SU-DHL-6 (cell line): Measurements from ENCODE around the gene GIMAP5.

Experiments
- H2AFZ ChIP-seq: fragments of 200-600 bp; sonication (generic); 2 replicates; pipeline ENCODE4 v1.6.1; 2014; ENCODE audit warnings: low read depth, mild to moderate bottlenecking, moderate library complexity, mixed read lengths, antibody characterized with exemption, low read length; ENCODE audit not compliant: severe bottlenecking
- H3F3A ChIP-seq: fragments of 200-600 bp; shearing (Covaris generic); 2 replicates; pipeline ENCODE4 v1.6.0; 2016; ENCODE audit warnings: antibody characterized with exemption, mild to moderate bottlenecking; ENCODE audit not compliant: insufficient read depth
- H3K27ac ChIP-seq: fragments of 200-600 bp; sonication (generic); 2 replicates; pipeline ENCODE4 v1.5.1; 2016; ENCODE audit warnings: low read depth, mild to moderate bottlenecking, low read length, moderate library complexity, mixed read lengths
- H3K27me3 ChIP-seq: fragments of 200-600 bp; sonication (generic), shearing (Covaris generic); 2 replicates; pipeline ENCODE4 v1.6.0; 2014; ENCODE audit warnings: mild to moderate bottlenecking, low read length
- H3K36me3 ChIP-seq: fragments of 200-600 bp; sonication (generic); 2 replicates; pipeline ENCODE4 v1.6.1; 2014; ENCODE audit warnings: mild to moderate bottlenecking, low read length, mixed read lengths
- H3K4me2 ChIP-seq: fragments of 300-600, 200-600 bp; shearing (Covaris generic), sonication (generic); 2 replicates; pipeline ENCODE4 v1.6.0; 2014; ENCODE audit warnings: low read length, low read depth, mild to moderate bottlenecking; ENCODE audit not compliant: poor library complexity, severe bottlenecking
- H3K4me3 ChIP-seq: fragments of 200-600 bp; sonication (generic); 2 replicates; pipeline ENCODE4 v1.5.1; 2014; ENCODE audit warnings: antibody characterized with exemption, low read length, mild to moderate bottlenecking, mixed read lengths; ENCODE audit not compliant: insufficient read depth, poor library complexity, severe bottlenecking
- H3K79me2 ChIP-seq: fragments of 200-600 bp; sonication (generic); 2 replicates; pipeline ENCODE4 v1.6.1; 2014; ENCODE audit warnings: mild to moderate bottlenecking, low read length, moderate library complexity; ENCODE audit not compliant: insufficient read depth
- H3K9ac ChIP-seq: fragments of 200-600 bp; sonication (generic); 2 replicates; pipeline ENCODE4 v1.7.0; 2014; ENCODE audit warnings: mild to moderate bottlenecking, low read length
- H3K9me2 ChIP-seq: fragments of 200-600 bp; sonication (generic); replicated peaks from 2 replicates; pipeline ENCODE4 v1.6.1; 2014; ENCODE audit warnings: low read length; ENCODE audit not compliant: insufficient read depth
- H3K9me3 ChIP-seq: fragments of 200-600 bp; sonication (generic); 2 replicates; pipeline ENCODE4 v1.6.1; 2014; ENCODE audit warnings: low read length, mixed read lengths; ENCODE audit not compliant: insufficient read depth
- H4K20me1 ChIP-seq: fragments of 200-600 bp; sonication (generic); 2 replicates; pipeline ENCODE4 v1.6.1; 2014; ENCODE audit warnings: low read depth, mild to moderate bottlenecking, antibody characterized with exemption, low read length, moderate library complexity, mixed read lengths
- EZH2phosphoT487 ChIP-seq: fragments of 200-600 bp; sonication (generic), shearing (Covaris generic); conservative IDR thresholded peaks from 2 replicates; pipeline ENCODE4 v1.6.1; 2018; ENCODE audit warnings: mild to moderate bottlenecking, antibody characterized with exemption, low read length, moderate library complexity, mixed read lengths
- TF ChIP-seq, protein P1 (sequence below): fragments of 200-600 bp; sonication (generic); IDR thresholded peaks from one replicate; pipeline ENCODE4 v1.5.1; 2017; ENCODE audit warnings: antibody characterized with exemption, mild to moderate bottlenecking, low read length, moderate library complexity; ENCODE audit not compliant: insufficient read depth, poor library complexity, severe bottlenecking

Gene GIMAP5

DNA sequence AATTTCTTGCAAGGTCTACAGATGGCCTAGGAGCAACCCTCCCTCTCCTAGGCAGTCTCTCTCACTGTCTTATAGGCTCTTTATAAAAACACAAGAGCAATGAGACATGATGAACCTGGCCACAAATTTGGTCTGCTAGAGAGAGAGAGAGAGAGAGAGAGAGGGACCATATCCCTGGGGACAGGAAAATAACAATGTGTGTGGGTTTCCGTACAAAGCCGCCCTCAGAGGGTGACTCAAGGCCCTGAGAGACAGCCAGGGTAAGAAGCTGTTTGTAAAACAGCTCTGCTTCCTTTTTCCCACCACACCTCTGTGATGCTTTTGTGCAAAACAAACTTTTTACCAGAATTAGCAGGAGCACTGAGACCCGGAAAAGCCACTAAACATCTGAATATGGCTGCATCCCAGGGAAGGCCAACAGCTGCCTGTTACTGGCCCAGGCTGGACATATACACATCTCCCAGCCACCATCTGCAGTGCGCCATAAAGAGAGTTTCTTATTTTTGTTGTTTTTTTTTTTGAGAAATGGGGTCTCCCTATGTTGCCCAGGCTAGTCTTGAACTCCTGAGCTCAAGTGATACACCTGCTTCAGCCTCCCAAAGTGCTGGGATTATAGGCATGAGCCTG is 18.4 kb downstream of the GIMAP5 start:
- H3K27ac ChIP-seq: no peak overlapping the region
- TF ChIP-seq, protein P1, sequence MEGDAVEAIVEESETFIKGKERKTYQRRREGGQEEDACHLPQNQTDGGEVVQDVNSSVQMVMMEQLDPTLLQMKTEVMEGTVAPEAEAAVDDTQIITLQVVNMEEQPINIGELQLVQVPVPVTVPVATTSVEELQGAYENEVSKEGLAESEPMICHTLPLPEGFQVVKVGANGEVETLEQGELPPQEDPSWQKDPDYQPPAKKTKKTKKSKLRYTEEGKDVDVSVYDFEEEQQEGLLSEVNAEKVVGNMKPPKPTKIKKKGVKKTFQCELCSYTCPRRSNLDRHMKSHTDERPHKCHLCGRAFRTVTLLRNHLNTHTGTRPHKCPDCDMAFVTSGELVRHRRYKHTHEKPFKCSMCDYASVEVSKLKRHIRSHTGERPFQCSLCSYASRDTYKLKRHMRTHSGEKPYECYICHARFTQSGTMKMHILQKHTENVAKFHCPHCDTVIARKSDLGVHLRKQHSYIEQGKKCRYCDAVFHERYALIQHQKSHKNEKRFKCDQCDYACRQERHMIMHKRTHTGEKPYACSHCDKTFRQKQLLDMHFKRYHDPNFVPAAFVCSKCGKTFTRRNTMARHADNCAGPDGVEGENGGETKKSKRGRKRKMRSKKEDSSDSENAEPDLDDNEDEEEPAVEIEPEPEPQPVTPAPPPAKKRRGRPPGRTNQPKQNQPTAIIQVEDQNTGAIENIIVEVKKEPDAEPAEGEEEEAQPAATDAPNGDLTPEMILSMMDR: no peak
- no peak for TF ChIP-seq EZH2phosphoT487
- no peaks in the 10 kb centered on the region for H3F3A ChIP-seq
- no peaks in the 10 kb centered on the region for H3K36me3 ChIP-seq
- H3K9me2 ChIP-seq: no peaks in the 10 kb centered on the region
- no peaks in the 10 kb centered on the region for H3K27me3 ChIP-seq
- no peaks in the 10 kb centered on the region for H3K79me2 ChIP-seq
- H3K4me2 ChIP-seq: no peak overlapping the region
- no peaks in the 10 kb centered on the region for H3K9me3 ChIP-seq
- no peaks in the 10 kb centered on the region for H4K20me1 ChIP-seq
- no peak overlapping the region for H3K4me3 ChIP-seq
- H2AFZ ChIP-seq: no peak overlapping the region
- no peak overlapping the region for H3K9ac ChIP-seq

DNA sequence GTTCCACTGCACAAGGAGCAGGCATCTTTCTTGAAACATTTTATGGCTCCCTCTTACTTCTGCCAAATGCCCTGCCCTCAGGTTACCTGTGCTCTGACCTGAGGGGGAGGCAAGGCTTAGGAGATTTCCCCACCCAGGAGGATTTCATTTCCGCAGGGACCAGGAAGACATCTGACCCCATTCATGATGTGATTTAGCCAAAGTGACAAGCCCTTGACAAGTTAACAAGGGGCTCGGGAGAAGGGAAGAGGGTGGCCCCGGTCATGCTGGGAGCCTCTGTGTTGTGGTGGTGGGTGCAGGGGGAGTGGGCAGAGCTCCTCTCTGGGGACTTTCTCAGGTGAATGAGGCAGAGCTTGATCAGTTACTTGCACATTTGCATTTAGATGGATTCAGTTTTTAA is 18.9 kb downstream of the GIMAP5 start:
- Histone ChIP-seq H3K79me2 (no peaks in the 10 kb centered on the region), H4K20me1 (no peaks in the 10 kb centered on the region), H3K27me3 (no peaks in the 10 kb centered on the region), H3K36me3 (no peaks in the 10 kb centered on the region), H3K9ac (no peak overlapping the region), H2AFZ (no peak overlapping the region), H3F3A (no peaks in the 10 kb centered on the region), H3K4me2 (no peak overlapping the region), H3K9me3 (no peaks in the 10 kb centered on the region), H3K4me3 (no peak overlapping the region), H3K9me2 (no peaks in the 10 kb centered on the region), H3K27ac (no peak overlapping the region)
- TF ChIP-seq EZH2phosphoT487: no peak
- TF ChIP-seq, protein P1: no peak

- Histone ChIP-seq H3K9me2 (no peaks in the 10 kb centered on the region), H3K9ac (no peak overlapping the region), H3K27ac (no peak overlapping the region), H3K27me3 (no peaks in the 10 kb centered on the region), H3K9me3 (no peaks in the 10 kb centered on the region), H3K4me2 (no peak overlapping the region), H2AFZ (no peak overlapping the region), H3K36me3 (no peaks in the 10 kb centered on the region), H4K20me1 (no peaks in the 10 kb centered on the region), H3F3A (no peaks in the 10 kb centered on the region), H3K79me2 (no peaks in the 10 kb centered on the region), H3K4me3 (no peak overlapping the region)
- TF ChIP-seq, protein P1: no peak
- TF ChIP-seq EZH2phosphoT487: no peak
Measured at GRCh38 chr7:150756858-150757257, 19.6 kb downstream of the GIMAP5 start.
